Measurements from ENCODE around the gene MIAT.

MIAT gene

GRCh38 chr22:26631282-26631681, 26.1 kb upstream of the MIAT start:
- no peak overlapping the region for H3K4me3 ChIP-seq (ENCODE audit: control insufficient read depth, low read depth, low read length)
- no peak for DNase-seq (ENCODE audit: low read depth)
- TF ChIP-seq, protein P1, sequence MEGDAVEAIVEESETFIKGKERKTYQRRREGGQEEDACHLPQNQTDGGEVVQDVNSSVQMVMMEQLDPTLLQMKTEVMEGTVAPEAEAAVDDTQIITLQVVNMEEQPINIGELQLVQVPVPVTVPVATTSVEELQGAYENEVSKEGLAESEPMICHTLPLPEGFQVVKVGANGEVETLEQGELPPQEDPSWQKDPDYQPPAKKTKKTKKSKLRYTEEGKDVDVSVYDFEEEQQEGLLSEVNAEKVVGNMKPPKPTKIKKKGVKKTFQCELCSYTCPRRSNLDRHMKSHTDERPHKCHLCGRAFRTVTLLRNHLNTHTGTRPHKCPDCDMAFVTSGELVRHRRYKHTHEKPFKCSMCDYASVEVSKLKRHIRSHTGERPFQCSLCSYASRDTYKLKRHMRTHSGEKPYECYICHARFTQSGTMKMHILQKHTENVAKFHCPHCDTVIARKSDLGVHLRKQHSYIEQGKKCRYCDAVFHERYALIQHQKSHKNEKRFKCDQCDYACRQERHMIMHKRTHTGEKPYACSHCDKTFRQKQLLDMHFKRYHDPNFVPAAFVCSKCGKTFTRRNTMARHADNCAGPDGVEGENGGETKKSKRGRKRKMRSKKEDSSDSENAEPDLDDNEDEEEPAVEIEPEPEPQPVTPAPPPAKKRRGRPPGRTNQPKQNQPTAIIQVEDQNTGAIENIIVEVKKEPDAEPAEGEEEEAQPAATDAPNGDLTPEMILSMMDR (conservative IDR thresholded peaks at IDR 0.05; ENCODE audit: control insufficient read depth, insufficient read depth, low read depth, low read length): no peak

- TF ChIP-seq, protein P1 (conservative IDR thresholded peaks at IDR 0.05; ENCODE audit: control insufficient read depth, insufficient read depth, low read depth, low read length): no peak
- no peak for DNase-seq (ENCODE audit: low read depth)
- no peak overlapping the region for H3K4me3 ChIP-seq (ENCODE audit: control insufficient read depth, low read depth, low read length)
Measured at GRCh38 chr22:26632422-26633155, 24.8 kb upstream of the MIAT start.

DNA sequence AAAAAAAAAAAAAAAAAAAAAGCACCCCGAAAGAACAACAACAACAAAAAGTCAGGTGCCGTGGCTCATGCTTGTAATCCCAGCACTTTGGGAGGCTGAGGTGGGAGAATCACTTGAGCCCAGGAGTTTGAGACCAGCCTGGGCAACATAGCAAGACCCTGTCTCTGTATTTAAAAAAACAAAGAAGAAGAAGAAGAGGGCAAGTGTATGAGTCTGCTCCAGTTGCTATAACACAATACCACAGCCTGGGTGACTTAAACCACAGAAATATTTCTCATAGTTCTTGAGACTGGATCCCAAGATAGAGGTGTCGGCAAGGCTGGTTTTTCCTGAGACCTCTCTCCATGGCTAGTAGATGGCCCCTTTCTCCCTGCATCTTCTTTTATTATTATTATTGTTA, 23.2 kb upstream of the MIAT start:
- no peak overlapping the region for H3K4me3 ChIP-seq (ENCODE audit: control insufficient read depth, low read depth, low read length)
- TF ChIP-seq, protein P1 (conservative IDR thresholded peaks at IDR 0.05; ENCODE audit: control insufficient read depth, insufficient read depth, low read depth, low read length): no peak
- DNase-seq (ENCODE audit: low read depth): no peak

DNA sequence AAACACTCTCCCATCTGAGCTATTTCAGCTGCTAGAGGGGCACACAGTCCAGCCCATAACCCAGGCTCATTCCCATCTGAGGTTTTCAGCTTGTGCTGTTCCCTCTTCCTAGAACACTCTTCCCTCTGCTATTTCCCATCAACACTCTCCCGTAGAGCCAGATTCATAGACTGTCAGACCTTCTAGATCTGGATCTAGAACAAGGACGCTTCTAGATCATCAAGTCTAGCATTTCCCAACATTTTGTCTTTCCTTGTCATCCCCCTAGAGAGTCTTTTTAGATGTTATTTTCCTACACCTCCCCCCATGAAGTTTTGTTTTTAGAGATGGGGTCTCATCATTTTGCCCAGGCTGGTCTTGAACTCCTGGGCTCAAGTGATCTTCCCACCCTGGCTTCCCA, 22.3 kb upstream of the MIAT start:
- no peak overlapping the region for H3K4me3 ChIP-seq (ENCODE audit: control insufficient read depth, low read depth, low read length)
- DNase-seq (ENCODE audit: low read depth): no peak
- TF ChIP-seq, protein P1 (conservative IDR thresholded peaks at IDR 0.05; ENCODE audit: control insufficient read depth, insufficient read depth, low read depth, low read length): no peak

GRCh38 chr22:26636296-26636695, 21.1 kb upstream of the MIAT start:
- no peak for DNase-seq (ENCODE audit: low read depth)

GRCh38 chr22:26642465-26643417, 14.6 kb upstream of the MIAT start:
- no peak overlapping the region for H3K4me3 ChIP-seq (ENCODE audit: control insufficient read depth, low read depth, low read length)
- no peak for DNase-seq (ENCODE audit: low read depth)
- TF ChIP-seq, protein P1 (conservative IDR thresholded peaks at IDR 0.05; ENCODE audit: control insufficient read depth, insufficient read depth, low read depth, low read length): no peak

More at GRCh38 chr22:26636296-26636695, 21.1 kb upstream of the MIAT start:
- no peak overlapping the region for H3K4me3 ChIP-seq (ENCODE audit: control insufficient read depth, low read depth, low read length)
- TF ChIP-seq, protein P1 (conservative IDR thresholded peaks at IDR 0.05; ENCODE audit: control insufficient read depth, insufficient read depth, low read depth, low read length): no peak

Data from fibroblast of mammary gland (primary cell).